ENCODE data around the gene NUDT16L1. TPM values are rescaled to one million over a fixed set of nuclear protein-coding genes. Genes with fewer than 3 reads are reported as not detected.

The NUDT16L1 gene
- total RNA-seq, 4 donors from 2014 or later = 32.6 to 62.7 (median 54.3) TPM

GRCh38 chr16:4698321-4699045 is 5.1 kb downstream of the NUDT16L1 start:
- DNase-seq = no peak
- no peaks in the 10 kb centered on the region for H3K9me3 ChIP-seq
- WGBS, 2 donors (ENCODE audit: low coverage in 1 of 2) = 40 to 95% methylated on average over 1 to 16 of the region's 36 CpGs
- no peaks in the 10 kb centered on the region for H3K36me3 ChIP-seq
- no peaks in the 10 kb centered on the region for H3K27me3 ChIP-seq
- no peak overlapping the region for H3K27ac ChIP-seq
- in situ Hi-C loops (cut with MboI; ENCODE audit: low pct_ligation_motif_present in 1 of 4, low pct_unique_long_range_greater_than_20kb in 1 of 4, low sequenced_read_pairs in 3 of 4) (no loop called here), intact Hi-C loops (cut with DNase I; ENCODE audit: low total_unique reads) (no loop called here)
- no peak overlapping the region for H3K4me3 ChIP-seq
- peaks cover 7 to 33% (median 28%) of the 10 kb centered on the region in 4 donors for H3K4me1 ChIP-seq
- TF ChIP-seq POLR2AphosphoS5 (IDR thresholded peaks at IDR 0.05) (no peak), POLR2A (IDR thresholded peaks at IDR 0.05) (no peak), EP300 (IDR thresholded peaks at IDR 0.05; ENCODE audit: low read depth) (no peak)

DNA sequence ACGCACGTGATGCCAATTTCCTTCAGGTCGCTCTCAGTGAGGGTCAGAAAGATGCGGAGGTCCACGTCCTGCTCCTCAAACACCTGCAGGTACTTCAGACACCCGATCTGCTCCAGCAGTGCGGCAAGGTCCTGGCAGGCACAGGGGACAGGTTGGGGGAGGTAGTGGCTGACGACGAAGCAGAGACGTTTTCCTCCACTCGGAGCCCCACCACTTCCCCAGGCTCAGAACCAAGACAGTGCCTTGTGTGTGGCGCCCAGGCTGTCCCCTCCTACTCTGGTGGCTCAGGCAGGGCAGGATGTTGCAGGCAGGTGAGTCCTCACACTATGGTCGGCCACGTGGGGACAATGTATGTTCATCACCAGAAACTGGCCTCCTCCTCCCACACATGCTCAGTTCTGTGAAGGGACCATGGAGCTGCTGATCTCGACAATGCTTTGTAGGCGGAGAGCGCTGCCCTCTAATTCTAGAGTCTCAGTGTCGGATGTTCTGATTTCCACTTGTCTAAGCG is 5.7 kb downstream of the NUDT16L1 start:
- 93 to 100% methylated on average over 2 to 19 of the region's 19 CpGs for WGBS, 2 donors (ENCODE audit: low coverage in 1 of 2)
- in situ Hi-C loops (cut with MboI; ENCODE audit: low pct_ligation_motif_present in 1 of 4, low pct_unique_long_range_greater_than_20kb in 1 of 4, low sequenced_read_pairs in 3 of 4) (no loop called here), intact Hi-C loops (cut with DNase I; ENCODE audit: low total_unique reads) (no loop called here)
- peaks cover 0 to 4% (median 1%) of the 10 kb centered on the region in 4 donors for H3K36me3 ChIP-seq
- H3K9me3 ChIP-seq = no peaks in the 10 kb centered on the region
- H3K27ac ChIP-seq = no peak overlapping the region
- peaks cover 7 to 33% (median 28%) of the 10 kb centered on the region in 4 donors for H3K4me1 ChIP-seq
- H3K27me3 ChIP-seq = no peaks in the 10 kb centered on the region
- TF ChIP-seq POLR2A (IDR thresholded peaks at IDR 0.05) (no peak), CTCF (IDR thresholded peaks at IDR 0.05) (no peak), EP300 (IDR thresholded peaks at IDR 0.05; ENCODE audit: low read depth) (no peak), POLR2AphosphoS5 (IDR thresholded peaks at IDR 0.05) (no peak)
- DNase-seq = no peak
- H3K4me3 ChIP-seq = no peak overlapping the region

- WGBS, 2 donors (ENCODE audit: low coverage in 1 of 2) = 93 to 100% methylated on average over 1 to 13 of the region's 13 CpGs
- Histone ChIP-seq H3K4me3 (no peak overlapping the region), H3K27ac (no peak overlapping the region), H3K27me3 (no peaks in the 10 kb centered on the region), H3K36me3 (peaks cover 0 to 11% (median 3%) of the 10 kb centered on the region in 4 donors), H3K4me1 (peaks cover 0 to 20% (median 18%) of the 10 kb centered on the region in 4 donors), H3K9me3 (no peaks in the 10 kb centered on the region)
- no peak for DNase-seq
- in situ Hi-C loops (cut with MboI; ENCODE audit: low pct_ligation_motif_present in 1 of 4, low pct_unique_long_range_greater_than_20kb in 1 of 4, low sequenced_read_pairs in 3 of 4) (no loop called here), intact Hi-C loops (cut with DNase I; ENCODE audit: low total_unique reads) (no loop called here)
- TF ChIP-seq POLR2A (IDR thresholded peaks at IDR 0.05) (no peak), EP300 (IDR thresholded peaks at IDR 0.05; ENCODE audit: low read depth) (no peak), POLR2AphosphoS5 (IDR thresholded peaks at IDR 0.05) (no peak), CTCF (IDR thresholded peaks at IDR 0.05) (no peak)
Observed at GRCh38 chr16:4700380-4700996, 7.1 kb downstream of the NUDT16L1 start.

GRCh38 chr16:4700997-4701743 is 7.8 kb downstream of the NUDT16L1 start:
- H3K9me3 ChIP-seq = no peaks in the 10 kb centered on the region
- peaks cover 0 to 18% (median 18%) of the 10 kb centered on the region in 4 donors for H3K4me1 ChIP-seq
- WGBS, 2 donors (ENCODE audit: low coverage in 1 of 2) = 70% methylated on average over 33 of the region's 33 CpGs; no CpG with 5 or more reads in 1 of the 2 donors
- in situ Hi-C loops (cut with MboI; ENCODE audit: low pct_ligation_motif_present in 1 of 4, low pct_unique_long_range_greater_than_20kb in 1 of 4, low sequenced_read_pairs in 3 of 4) (no loop called here), intact Hi-C loops (cut with DNase I; ENCODE audit: low total_unique reads) (no loop called here)
- DNase-seq = peak; percentile 79
- H3K4me3 ChIP-seq = no peak overlapping the region
- H3K27ac ChIP-seq = peak overlapping the region; percentile 72 to 83 (median 78)
- H3K27me3 ChIP-seq = no peaks in the 10 kb centered on the region
- peaks cover 0 to 11% (median 3%) of the 10 kb centered on the region in 4 donors for H3K36me3 ChIP-seq
- TF ChIP-seq EP300 (IDR thresholded peaks at IDR 0.05; ENCODE audit: low read depth) = no peak

Data from transverse colon (tissue), 4 donors.